Parathyroid adenoma (tissue), 2 donors: ENCODE results near the gene CNTNAP2.

Experiments
- H2AFZ ChIP-seq: fragments of 300-600 bp; sonication (generic); one replicate; pipeline ENCODE4 v1.7.0; 2017; ENCODE audit warnings: antibody characterized with exemption, mild to moderate bottlenecking
- H3K27ac ChIP-seq: fragments of 300-600 bp; sonication (generic); one replicate; pipeline ENCODE4 v1.7.0; 2017
- H3K27me3 ChIP-seq: fragments of 300-600 bp; sonication (generic); one replicate; pipeline ENCODE4 v1.7.0; 2017; ENCODE audit warnings: low read length; ENCODE audit not compliant: control insufficient read depth, insufficient read depth
- H3K36me3 ChIP-seq: fragments of 300-600 bp; sonication (generic); one replicate; pipeline ENCODE4 v1.7.0; 2017; ENCODE audit warnings: low read length; ENCODE audit not compliant: control insufficient read depth, insufficient read depth
- H3K4me1 ChIP-seq: fragments of 300-600 bp; sonication (generic); one replicate; pipeline ENCODE4 v1.7.0; 2017; ENCODE audit warnings: control low read depth
- H3K4me2 ChIP-seq: fragments of 300-600 bp; sonication (generic); one replicate; pipeline ENCODE4 v1.7.0; 2017; ENCODE audit warnings: low read length
- H3K4me3 ChIP-seq: fragments of 300-600 bp; sonication (generic); one replicate; pipeline ENCODE4 v1.7.0; 2017; ENCODE audit warnings: low read depth, low read length
- H3K79me2 ChIP-seq: fragments of 300-600 bp; sonication (generic); one replicate; pipeline ENCODE4 v1.7.0; 2017; ENCODE audit warnings: control low read depth
- H3K9ac ChIP-seq: fragments of 300-600 bp; sonication (generic); one replicate; pipeline ENCODE4 v1.7.0; 2017; ENCODE audit warnings: mild to moderate bottlenecking
- H3K9me3 ChIP-seq: fragments of 300-600 bp; sonication (generic); one replicate; pipeline ENCODE4 v1.7.0; 2017; ENCODE audit warnings: low read length; ENCODE audit not compliant: control insufficient read depth
- CTCF ChIP-seq: fragments of 300-600 bp; sonication (generic); IDR thresholded peaks from one replicate; pipeline ENCODE4 v1.7.0; 2017; ENCODE audit warnings: antibody characterized with exemption, mild to moderate bottlenecking
- donor health status: primary hyperparathyroidism.

The CNTNAP2 gene

GRCh38 chr7:147990079-147990478 lies 1873.5 kb downstream of the CNTNAP2 start:
- no peak overlapping the region for H3K4me3 ChIP-seq
- H3K4me2 ChIP-seq: no peak overlapping the region
- H3K9ac ChIP-seq: no peak overlapping the region
- H3K79me2 ChIP-seq: no peaks in the 10 kb centered on the region
- H2AFZ ChIP-seq: no peak overlapping the region
- no peaks in the 10 kb centered on the region for H3K27me3 ChIP-seq
- no peaks in the 10 kb centered on the region for H3K9me3 ChIP-seq
- no peak for TF ChIP-seq CTCF
- H3K4me1 ChIP-seq: no peaks in the 10 kb centered on the region
- H3K27ac ChIP-seq: no peak overlapping the region
- no peaks in the 10 kb centered on the region for H3K36me3 ChIP-seq

GRCh38 chr7:147990942-147991341 lies 1874.3 kb downstream of the CNTNAP2 start:
- H3K27ac ChIP-seq: no peak overlapping the region
- H3K79me2 ChIP-seq: no peaks in the 10 kb centered on the region
- no peak for TF ChIP-seq CTCF
- H2AFZ ChIP-seq: no peak overlapping the region
- no peaks in the 10 kb centered on the region for H3K4me1 ChIP-seq
- H3K9me3 ChIP-seq: no peaks in the 10 kb centered on the region
- H3K27me3 ChIP-seq: no peaks in the 10 kb centered on the region
- no peak overlapping the region for H3K4me3 ChIP-seq
- no peaks in the 10 kb centered on the region for H3K36me3 ChIP-seq
- no peak overlapping the region for H3K9ac ChIP-seq
- no peak overlapping the region for H3K4me2 ChIP-seq

GRCh38 chr7:147992698-147993097 lies 1876.1 kb downstream of the CNTNAP2 start:
- H2AFZ ChIP-seq: no peak overlapping the region
- no peak overlapping the region for H3K4me3 ChIP-seq
- H3K4me1 ChIP-seq: no peaks in the 10 kb centered on the region
- H3K79me2 ChIP-seq: no peaks in the 10 kb centered on the region
- no peak overlapping the region for H3K9ac ChIP-seq
- no peak overlapping the region for H3K27ac ChIP-seq
- no peak for TF ChIP-seq CTCF
- no peaks in the 10 kb centered on the region for H3K27me3 ChIP-seq
- H3K36me3 ChIP-seq: no peaks in the 10 kb centered on the region
- H3K9me3 ChIP-seq: no peaks in the 10 kb centered on the region
- H3K4me2 ChIP-seq: no peak overlapping the region

- no peaks in the 10 kb centered on the region for H3K27me3 ChIP-seq
- no peaks in the 10 kb centered on the region for H3K79me2 ChIP-seq
- H3K27ac ChIP-seq: no peak overlapping the region
- no peak overlapping the region for H3K9ac ChIP-seq
- H3K36me3 ChIP-seq: no peaks in the 10 kb centered on the region
- TF ChIP-seq CTCF: no peak
- no peak overlapping the region for H3K4me3 ChIP-seq
- H3K4me2 ChIP-seq: no peak overlapping the region
- no peaks in the 10 kb centered on the region for H3K9me3 ChIP-seq
- H2AFZ ChIP-seq: no peak overlapping the region
- no peaks in the 10 kb centered on the region for H3K4me1 ChIP-seq
Observed at GRCh38 chr7:147997636-147998035, 1881.0 kb downstream of the CNTNAP2 start.

- no peak overlapping the region for H3K27ac ChIP-seq
- no peaks in the 10 kb centered on the region for H3K79me2 ChIP-seq
- no peak for TF ChIP-seq CTCF
- no peak overlapping the region for H3K9ac ChIP-seq
- no peak overlapping the region for H3K4me3 ChIP-seq
- H3K36me3 ChIP-seq: no peaks in the 10 kb centered on the region
- no peak overlapping the region for H3K4me2 ChIP-seq
- H3K27me3 ChIP-seq: no peaks in the 10 kb centered on the region
- H2AFZ ChIP-seq: no peak overlapping the region
- H3K9me3 ChIP-seq: no peaks in the 10 kb centered on the region
- no peaks in the 10 kb centered on the region for H3K4me1 ChIP-seq
Observed at GRCh38 chr7:147999962-148000361, 1883.4 kb downstream of the CNTNAP2 start.
